Astrocyte (in vitro differentiated cells and primary cell): ENCODE measurements around the gene STK32B.

Experiments used
- CTCF ChIP-seq: IDR thresholded peaks from 2 replicates; pipeline ENCODE4 v1.5.1; 2011; ENCODE audit warnings: low read depth, mild to moderate bottlenecking, inconsistent platforms, low read length, moderate library complexity; ENCODE audit not compliant: insufficient read depth
- EZH2 ChIP-seq: IDR thresholded peaks from 2 replicates; pipeline ENCODE4 v1.6.1; 2012; ENCODE audit warnings: mild to moderate bottlenecking, low read length, inconsistent platforms; ENCODE audit not compliant: insufficient read depth

- TF ChIP-seq CTCF (no peak), EZH2 (no peak)
Measured at GRCh38 chr4:5399124-5399523, 347.8 kb downstream of the STK32B start.
